ENCODE data around the gene DNAJC10. TPM values are rescaled to one million over a fixed set of nuclear protein-coding genes. Genes with fewer than 3 reads are reported as not detected.

Gene DNAJC10
- total and polyA plus RNA-seq, 5 donors, result 13.1 to 72.1 (median 57.1) TPM

DNA sequence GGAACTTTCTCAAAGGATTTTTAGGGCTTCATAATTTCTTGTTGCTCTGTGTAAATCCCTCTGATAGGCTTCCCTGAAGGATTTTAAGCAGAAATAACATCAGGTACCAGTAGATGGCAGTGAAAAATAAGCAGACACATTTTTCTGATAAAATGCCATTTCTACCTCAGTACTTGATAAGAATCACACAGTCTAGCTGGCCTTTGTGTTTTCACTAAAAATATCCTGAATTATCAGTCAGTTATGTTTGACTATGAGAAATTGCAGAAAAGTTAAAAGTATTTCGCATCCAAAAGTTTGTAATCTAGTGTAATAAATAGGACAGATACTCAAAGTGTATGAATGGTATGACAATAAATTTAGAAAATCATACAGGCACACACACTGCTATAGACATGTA is 68.7 kb downstream of the DNAJC10 start:
- H3K27me3 ChIP-seq (ENCODE audit: control insufficient read depth, insufficient read depth), result no peaks in the 10 kb centered on the region
- intact Hi-C loops (cut with DNase I), result no loop called here
- WGBS, result 72% methylated on average over 1 of the region's 1 CpG
- H3K4me1 ChIP-seq (ENCODE audit: control insufficient read depth, insufficient read depth, low read length), result no peaks in the 10 kb centered on the region
- no peak overlapping the region for H3K4me3 ChIP-seq (ENCODE audit: low read length)
- no peak for ATAC-seq
- no peaks in the 10 kb centered on the region for H3K9me3 ChIP-seq (ENCODE audit: control insufficient read depth, low read length)
- no peak overlapping the region for H3K27ac ChIP-seq (ENCODE audit: low read length)
- no peak for DNase-seq

DNA sequence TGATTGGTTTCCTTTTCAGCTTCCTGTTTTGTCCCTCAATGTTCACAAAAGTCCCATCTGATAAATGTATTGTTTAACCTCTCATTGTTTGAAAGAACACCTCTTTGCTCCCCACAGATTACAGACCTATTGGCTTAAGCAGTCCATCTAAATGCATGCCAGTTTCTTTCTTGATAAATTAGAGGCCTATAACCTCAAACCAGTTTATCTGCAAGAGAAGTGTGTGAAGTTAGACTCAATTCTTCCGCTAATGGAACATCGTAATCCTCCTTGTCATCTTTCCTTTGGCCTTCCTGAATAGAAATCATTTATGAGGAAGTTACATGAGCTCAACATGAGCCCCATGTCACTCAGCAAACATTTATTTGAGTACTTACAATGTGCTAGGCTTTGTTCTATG is 76.4 kb downstream of the DNAJC10 start:
- ATAC-seq, result no peak
- 80% methylated on average over 2 of the region's 2 CpGs for WGBS
- no peaks in the 10 kb centered on the region for H3K4me1 ChIP-seq (ENCODE audit: control insufficient read depth, insufficient read depth, low read length)
- no peaks in the 10 kb centered on the region for H3K27me3 ChIP-seq (ENCODE audit: control insufficient read depth, insufficient read depth)
- H3K9me3 ChIP-seq (ENCODE audit: control insufficient read depth, low read length), result no peaks in the 10 kb centered on the region
- no peak overlapping the region for H3K27ac ChIP-seq (ENCODE audit: low read length)
- intact Hi-C loops (cut with DNase I), result no loop called here
- H3K4me3 ChIP-seq (ENCODE audit: low read length), result no peak overlapping the region
- no peak for DNase-seq

- Histone ChIP-seq H3K27ac (ENCODE audit: low read length) (no peak overlapping the region), H3K9me3 (ENCODE audit: control insufficient read depth, low read length) (no peaks in the 10 kb centered on the region), H3K27me3 (ENCODE audit: control insufficient read depth, insufficient read depth) (no peaks in the 10 kb centered on the region), H3K4me1 (ENCODE audit: control insufficient read depth, insufficient read depth, low read length) (no peaks in the 10 kb centered on the region), H3K4me3 (ENCODE audit: low read length) (no peak overlapping the region)
- intact Hi-C loops (cut with DNase I), result no loop called here
- WGBS, result 76% methylated on average over 2 of the region's 2 CpGs
- ATAC-seq, result no peak
- no peak for DNase-seq
Observed at GRCh38 chr2:182798736-182799135, 82.7 kb downstream of the DNAJC10 start.

- intact Hi-C loops (cut with DNase I), result no loop called here
- Histone ChIP-seq H3K4me1 (ENCODE audit: control insufficient read depth, insufficient read depth, low read length) (no peaks in the 10 kb centered on the region), H3K27me3 (ENCODE audit: control insufficient read depth, insufficient read depth) (no peaks in the 10 kb centered on the region), H3K9me3 (ENCODE audit: control insufficient read depth, low read length) (no peaks in the 10 kb centered on the region), H3K27ac (ENCODE audit: low read length) (no peak overlapping the region), H3K4me3 (ENCODE audit: low read length) (no peak overlapping the region)
- ATAC-seq (no peak), DNase-seq (no peak)
- 94% methylated on average over 5 of the region's 5 CpGs for WGBS
Observed at GRCh38 chr2:182804128-182804527, 88.1 kb downstream of the DNAJC10 start.

GRCh38 chr2:182807319-182807718 is 91.3 kb downstream of the DNAJC10 start:
- intact Hi-C loops (cut with DNase I), result no loop called here
- Histone ChIP-seq H3K9me3 (ENCODE audit: control insufficient read depth, low read length) (no peaks in the 10 kb centered on the region), H3K4me3 (ENCODE audit: low read length) (no peak overlapping the region), H3K27me3 (ENCODE audit: control insufficient read depth, insufficient read depth) (no peaks in the 10 kb centered on the region), H3K27ac (ENCODE audit: low read length) (no peak overlapping the region), H3K4me1 (ENCODE audit: control insufficient read depth, insufficient read depth, low read length) (no peaks in the 10 kb centered on the region)
- WGBS, result 77% methylated on average over 3 of the region's 3 CpGs
- ATAC-seq, result no peak
- DNase-seq, result no peak

GRCh38 chr2:182810087-182810486 is 94.0 kb downstream of the DNAJC10 start:
- Histone ChIP-seq H3K4me1 (ENCODE audit: control insufficient read depth, insufficient read depth, low read length) (no peaks in the 10 kb centered on the region), H3K27ac (ENCODE audit: low read length) (no peak overlapping the region), H3K27me3 (ENCODE audit: control insufficient read depth, insufficient read depth) (no peaks in the 10 kb centered on the region), H3K9me3 (ENCODE audit: control insufficient read depth, low read length) (no peaks in the 10 kb centered on the region), H3K4me3 (ENCODE audit: low read length) (no peak overlapping the region)
- intact Hi-C loops (cut with DNase I), result no loop called here
- 90% methylated on average over 3 of the region's 3 CpGs for WGBS
- DNase-seq, result no peak
- ATAC-seq, result no peak

DNA sequence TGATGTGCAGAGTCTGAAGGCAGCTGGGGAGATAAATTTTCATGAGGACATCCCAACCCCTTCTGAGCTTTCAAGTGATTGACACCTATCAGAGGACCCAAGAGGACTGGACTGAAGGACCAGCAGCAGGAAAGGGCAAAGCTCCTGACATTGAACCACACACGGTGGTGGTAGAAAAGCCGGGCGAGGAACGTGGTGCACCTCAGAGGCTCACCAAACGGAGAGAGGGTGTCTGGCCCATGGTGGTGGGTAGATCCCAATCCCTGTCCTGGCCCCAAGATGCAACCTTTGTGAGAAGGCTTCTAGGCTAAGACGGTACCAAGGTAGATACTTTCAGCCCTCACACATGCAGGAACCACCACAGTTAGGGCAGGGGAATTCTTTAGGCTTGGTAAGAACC is 98.3 kb downstream of the DNAJC10 start:
- H3K27me3 ChIP-seq (ENCODE audit: control insufficient read depth, insufficient read depth), result no peaks in the 10 kb centered on the region
- intact Hi-C loops (cut with DNase I), result no loop called here
- no peak overlapping the region for H3K27ac ChIP-seq (ENCODE audit: low read length)
- H3K4me3 ChIP-seq (ENCODE audit: low read length), result no peak overlapping the region
- 82% methylated on average over 6 of the region's 6 CpGs for WGBS
- H3K9me3 ChIP-seq (ENCODE audit: control insufficient read depth, low read length), result no peaks in the 10 kb centered on the region
- ATAC-seq (no peak), DNase-seq (no peak)
- no peaks in the 10 kb centered on the region for H3K4me1 ChIP-seq (ENCODE audit: control insufficient read depth, insufficient read depth, low read length)

GRCh38 chr2:182814804-182815203 is 98.7 kb downstream of the DNAJC10 start:
- Histone ChIP-seq H3K9me3 (ENCODE audit: control insufficient read depth, low read length) (no peaks in the 10 kb centered on the region), H3K4me3 (ENCODE audit: low read length) (no peak overlapping the region), H3K4me1 (ENCODE audit: control insufficient read depth, insufficient read depth, low read length) (no peaks in the 10 kb centered on the region), H3K27me3 (ENCODE audit: control insufficient read depth, insufficient read depth) (no peaks in the 10 kb centered on the region), H3K27ac (ENCODE audit: low read length) (no peak overlapping the region)
- ATAC-seq, result no peak
- WGBS, result 94% methylated on average over 3 of the region's 3 CpGs
- DNase-seq, result no peak
- intact Hi-C loops (cut with DNase I), result no loop called here

- H3K4me1 ChIP-seq (ENCODE audit: control insufficient read depth, insufficient read depth, low read length), result no peaks in the 10 kb centered on the region
- ATAC-seq, result no peak
- no peaks in the 10 kb centered on the region for H3K9me3 ChIP-seq (ENCODE audit: control insufficient read depth, low read length)
- no peak for DNase-seq
- no peak overlapping the region for H3K27ac ChIP-seq (ENCODE audit: low read length)
- no peaks in the 10 kb centered on the region for H3K27me3 ChIP-seq (ENCODE audit: control insufficient read depth, insufficient read depth)
- no peak overlapping the region for H3K4me3 ChIP-seq (ENCODE audit: low read length)
- intact Hi-C loops (cut with DNase I), result no loop called here
Observed at GRCh38 chr2:182816866-182817265, 100.8 kb downstream of the DNAJC10 start.

DNA sequence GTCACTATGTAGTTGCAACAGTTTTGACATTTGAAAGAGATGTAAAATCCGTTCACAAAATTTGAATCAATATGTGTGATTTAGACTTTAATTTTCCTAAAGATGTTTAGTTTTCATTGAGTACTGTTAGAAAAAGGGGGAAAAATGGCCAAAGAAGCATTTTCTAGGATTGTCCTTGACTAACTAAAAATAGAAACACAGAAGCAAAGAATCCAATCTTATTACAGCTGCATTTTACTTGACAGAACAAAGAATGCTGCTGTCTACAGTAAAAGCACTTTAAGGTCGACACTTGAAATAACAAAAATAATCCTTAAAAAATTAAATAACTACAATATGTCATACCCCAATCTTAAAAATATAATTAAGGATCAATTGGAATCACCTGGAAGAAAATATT is 101.5 kb downstream of the DNAJC10 start:
- Histone ChIP-seq H3K4me1 (ENCODE audit: control insufficient read depth, insufficient read depth, low read length) (no peaks in the 10 kb centered on the region), H3K27me3 (ENCODE audit: control insufficient read depth, insufficient read depth) (no peaks in the 10 kb centered on the region), H3K27ac (ENCODE audit: low read length) (no peak overlapping the region), H3K9me3 (ENCODE audit: control insufficient read depth, low read length) (no peaks in the 10 kb centered on the region), H3K4me3 (ENCODE audit: low read length) (no peak overlapping the region)
- 49% methylated on average over 2 of the region's 2 CpGs for WGBS
- intact Hi-C loops (cut with DNase I), result no loop called here
- no peak for ATAC-seq
- DNase-seq, result no peak

DNA sequence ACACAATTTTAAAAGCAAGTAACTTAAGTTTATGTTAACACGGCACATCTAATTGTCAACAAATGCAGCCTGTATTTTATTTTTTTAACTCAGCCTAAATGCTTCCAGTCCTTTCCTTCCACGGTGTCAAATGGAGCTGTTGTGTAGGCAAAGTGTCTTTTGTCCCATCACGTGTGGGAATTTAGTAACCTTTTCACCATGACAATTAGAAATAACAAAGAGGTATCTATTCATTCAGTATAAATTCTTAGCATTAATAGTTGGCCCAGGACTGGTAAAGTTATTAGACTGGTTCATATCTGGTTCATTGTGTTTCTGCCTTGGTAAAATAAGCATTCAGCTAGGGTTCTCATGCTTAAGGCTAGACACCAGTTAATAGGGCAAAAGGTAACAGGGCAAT is 102.4 kb downstream of the DNAJC10 start:
- no peaks in the 10 kb centered on the region for H3K9me3 ChIP-seq (ENCODE audit: control insufficient read depth, low read length)
- intact Hi-C loops (cut with DNase I), result no loop called here
- DNase-seq (no peak), ATAC-seq (no peak)
- H3K4me1 ChIP-seq (ENCODE audit: control insufficient read depth, insufficient read depth, low read length), result no peaks in the 10 kb centered on the region
- H3K27me3 ChIP-seq (ENCODE audit: control insufficient read depth, insufficient read depth), result no peaks in the 10 kb centered on the region
- no peak overlapping the region for H3K4me3 ChIP-seq (ENCODE audit: low read length)
- no peak overlapping the region for H3K27ac ChIP-seq (ENCODE audit: low read length)
- 65% methylated on average over 3 of the region's 3 CpGs for WGBS

DNA sequence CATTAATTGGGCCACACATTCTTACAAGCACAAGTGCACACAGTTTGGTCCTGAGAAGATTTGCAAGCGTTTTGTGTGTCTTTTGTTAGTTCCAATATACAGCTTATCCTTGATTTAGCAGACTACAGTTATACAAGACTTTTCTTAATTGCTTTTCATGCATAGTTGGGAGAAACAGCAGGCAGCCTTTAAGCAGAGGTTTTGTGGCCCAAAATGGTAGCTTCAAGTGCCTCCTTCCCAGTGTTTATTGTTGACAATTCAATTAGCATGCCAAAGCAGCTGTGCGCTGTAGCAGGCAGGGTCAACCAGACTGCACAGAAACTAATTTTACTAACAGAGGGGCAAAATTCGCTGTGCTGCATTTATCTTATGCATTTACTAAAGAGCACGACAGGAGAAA is 102.9 kb downstream of the DNAJC10 start:
- H3K9me3 ChIP-seq (ENCODE audit: control insufficient read depth, low read length), result no peaks in the 10 kb centered on the region
- 83% methylated on average over 4 of the region's 4 CpGs for WGBS
- no peak for DNase-seq
- H3K4me3 ChIP-seq (ENCODE audit: low read length), result no peak overlapping the region
- intact Hi-C loops (cut with DNase I), result no loop called here
- ATAC-seq, result no peak
- H3K4me1 ChIP-seq (ENCODE audit: control insufficient read depth, insufficient read depth, low read length), result no peaks in the 10 kb centered on the region
- no peak overlapping the region for H3K27ac ChIP-seq (ENCODE audit: low read length)
- H3K27me3 ChIP-seq (ENCODE audit: control insufficient read depth, insufficient read depth), result no peaks in the 10 kb centered on the region

Data from right cardiac atrium (tissue), 5 donors.